Activated CD4-positive, alpha-beta T cell treated with anti-CD3 and anti-CD28 coated beads, Interleukin-2, Interleukin-4, amounts not matched to agents 100 ng/mL and 50 ng/mL, durations not matched to agents 16 hours and 8 hours (primary cell): ENCODE results near the gene PLEKHM2.

Source experiments
- DNase-seq: peaks from one replicate; pipeline ENCODE4 v3.0.0-alpha.2; 2020; ENCODE audit warnings: low spot score

The PLEKHM2 gene

GRCh38 chr1:15724949-15725880 lies 41.1 kb downstream of the PLEKHM2 start:
- DNase-seq: no peak

- no peak for DNase-seq
These were observed 42.4 kb downstream of the PLEKHM2 start for GRCh38 chr1:15726508-15726907.

GRCh38 chr1:15727021-15727420 lies 42.9 kb downstream of the PLEKHM2 start:
- no peak for DNase-seq

GRCh38 chr1:15727424-15727823 lies 43.3 kb downstream of the PLEKHM2 start:
- no peak for DNase-seq

GRCh38 chr1:15727866-15728534 lies 43.9 kb downstream of the PLEKHM2 start:
- DNase-seq: no peak

GRCh38 chr1:15728937-15729657 lies 45.0 kb downstream of the PLEKHM2 start:
- no peak for DNase-seq

GRCh38 chr1:15730423-15730822 lies 46.3 kb downstream of the PLEKHM2 start:
- DNase-seq: no peak

GRCh38 chr1:15730936-15731335 lies 46.8 kb downstream of the PLEKHM2 start:
- no peak for DNase-seq

- DNase-seq: no peak
These were observed 47.9 kb downstream of the PLEKHM2 start for GRCh38 chr1:15731735-15732685.

GRCh38 chr1:15732686-15733081 lies 48.6 kb downstream of the PLEKHM2 start:
- no peak for DNase-seq

- no peak for DNase-seq
These were observed 49.2 kb downstream of the PLEKHM2 start for GRCh38 chr1:15733218-15733725.

GRCh38 chr1:15733726-15734226 lies 49.7 kb downstream of the PLEKHM2 start:
- no peak for DNase-seq

- no peak for DNase-seq
These were observed 50.2 kb downstream of the PLEKHM2 start for GRCh38 chr1:15734296-15734695.

- no peak for DNase-seq
These were observed 50.8 kb downstream of the PLEKHM2 start for GRCh38 chr1:15734901-15735300.

GRCh38 chr1:15735304-15736037 lies 51.4 kb downstream of the PLEKHM2 start:
- DNase-seq: no peak

GRCh38 chr1:15736038-15736891 lies 52.1 kb downstream of the PLEKHM2 start, which contains the start of gene SLC25A34:
Gene SLC25A34, plus strand, starts transcription at chr1:15736258. Its CDS starts 228 bp downstream, at chr1:15736486.
- DNase-seq: no peak

- no peak for DNase-seq
These were observed 52.8 kb downstream of the PLEKHM2 start for GRCh38 chr1:15736892-15737261.

GRCh38 chr1:15737324-15738319 lies 53.5 kb downstream of the PLEKHM2 start:
- DNase-seq: no peak
